K562 (cell line): ENCODE data around the gene LYSMD1. TPM values are rescaled to one million over a fixed set of nuclear protein-coding genes. Genes with fewer than 3 reads are reported as not detected.
A peak's percentile ranks its signal among the peaks of the same experiment; 100 is the strongest.

Source experiments
- ATAC-seq: fragments of 200-7000 bp; cut with Tn5 transposase; 3 replicates; pipeline ENCODE4 v1.9.1; 2020; ENCODE audit warnings: moderate library complexity
- BruUV-seq: library from RNA; stranded (reverse); fragments of 400-500 nt; replicated peaks from 2 replicates; lab custom pipeline; 2021; lab: Mats Ljungman, UMichigan
- CTCF ChIA-PET: fragments of 300-600 bp; formaldehyde crosslinking; extraction: SDS; loops from one replicate; lab custom pipeline; 2021; ENCODE audit warnings: low intra/inter-chr PET ratio; lab: Yijun Ruan, JAX
- POLR2A ChIA-PET: fragments of 300-600, 350-650 bp; sonication (Branson Sonifier 250); formaldehyde crosslinking; extraction: SDS; loops from one replicate; lab custom pipeline; 2021; ENCODE audit warnings: antibody characterized with exemption, inconsistent platforms; lab: Yijun Ruan, JAX
- DNase-seq, 4 experiments: peaks; one replicate each; pipeline versions ENCODE4 v3.0.0 to v3.0.0-alpha.2; 2011 to 2018; ENCODE audit warnings: low spot score in 3 of 4, mixed read lengths in 3 of 4; ENCODE audit errors: extremely low read depth in 1 of 4
- FAIRE-seq: peaks from 2 replicates; lab custom pipeline; 2011; peaks lifted over from hg19 to GRCh38; lab: Jason Lieb, UNC
- H2AFZ ChIP-seq: 2 replicates; pipeline ENCODE4 v1.6.0; 2011; ENCODE audit warnings: low read depth, low read length, control low read depth, inconsistent platforms
- H3K27ac ChIP-seq: fragments of 200-600 bp; 3 replicates; pipeline ENCODE4 v1.8.0; 2011; ENCODE audit warnings: low read depth, mild to moderate bottlenecking, control low read depth, inconsistent platforms, low read length, moderate library complexity, mixed read lengths; ENCODE audit errors: extremely low read depth
- H3K27me3 ChIP-seq, 2 experiments: fragments of 300-600 bp in 1 of 2; 2 replicates in 1 of 2; 3 replicates in 1 of 2; pipeline versions ENCODE4 v1.6.0 to v1.8.0; 2011; ENCODE audit warnings: inconsistent platforms in 2 of 2, low read length in 2 of 2, mild to moderate bottlenecking in 1 of 2, mixed read lengths in 1 of 2, moderate library complexity in 1 of 2; ENCODE audit not compliant: control insufficient read depth in 2 of 2, insufficient read depth in 2 of 2
- H3K36me3 ChIP-seq: fragments of 300-600 bp; 3 replicates; pipeline ENCODE4 v1.8.0; 2011; ENCODE audit warnings: mild to moderate bottlenecking, low read length, inconsistent platforms; ENCODE audit not compliant: control insufficient read depth, insufficient read depth
- H3K4me1 ChIP-seq, 2 experiments: fragments of 200-600 bp in 1 of 2; replicated peaks in 1 of 2; 2 replicates in 1 of 2; 3 replicates in 1 of 2; pipeline versions ENCODE4 v1.5.1 to v1.8.0; 2011; ENCODE audit warnings: inconsistent platforms in 2 of 2, low read length in 2 of 2, mild to moderate bottlenecking in 1 of 2, mixed read lengths in 1 of 2, moderate library complexity in 1 of 2; ENCODE audit not compliant: control insufficient read depth in 2 of 2, insufficient read depth in 2 of 2
- H3K4me2 ChIP-seq: 2 replicates; pipeline ENCODE4 v1.6.1; 2011; ENCODE audit warnings: low read length, control low read depth, inconsistent platforms, mixed read lengths; ENCODE audit not compliant: insufficient read depth
- H3K4me3 ChIP-seq: fragments of 200-600 bp; sonication (generic), shearing (Covaris generic); 2 replicates; pipeline ENCODE4 v1.5.1; 2016; ENCODE audit warnings: control low read depth, inconsistent platforms
- H3K79me2 ChIP-seq: fragments of 200-600 bp; 3 replicates; pipeline ENCODE4 v1.8.0; 2011; ENCODE audit warnings: low read length, inconsistent platforms; ENCODE audit not compliant: control insufficient read depth, insufficient read depth
- H3K9ac ChIP-seq, 2 experiments: 2 replicates each; pipeline versions ENCODE4 v1.6.0 to v1.6.1; 2011; ENCODE audit warnings: low read depth in 2 of 2, low read length in 2 of 2, control low read depth in 1 of 2, inconsistent platforms in 1 of 2, mild to moderate bottlenecking in 1 of 2, mixed read lengths in 1 of 2; ENCODE audit not compliant: insufficient read depth in 1 of 2
- H3K9me1 ChIP-seq: one replicate; pipeline ENCODE4 v1.6.0; 2011; ENCODE audit warnings: inconsistent platforms, mild to moderate bottlenecking, low read length, moderate library complexity; ENCODE audit not compliant: control insufficient read depth, insufficient read depth
- H3K9me3 ChIP-seq: replicated peaks from 2 replicates; pipeline ENCODE4 v1.5.1; 2011; ENCODE audit warnings: low read depth, low read length, inconsistent platforms; ENCODE audit not compliant: control insufficient read depth, insufficient read depth
- H4K20me1 ChIP-seq: replicated peaks from 2 replicates; pipeline ENCODE4 v1.6.1; 2011; ENCODE audit warnings: low read length, inconsistent platforms, mixed read lengths; ENCODE audit not compliant: control insufficient read depth, insufficient read depth
- ESRRA ChIP-seq: fragments of 450-650 bp; IDR thresholded peaks from 2 replicates; pipeline ENCODE4 v1.6.1; 2014; ENCODE audit warnings: low read depth, mild to moderate bottlenecking, moderate library complexity, borderline replicate concordance
- FOXA3 ChIP-seq, 2 experiments: fragments of 450-650 bp in 1 of 2; sonication (generic) in 1 of 2; formaldehyde crosslinking; IDR thresholded peaks in 1 of 2; conservative IDR thresholded peaks in 1 of 2; 2 replicates each; pipeline versions ENCODE4 v1.4.0 to v1.8.0; 2020 to 2022; ENCODE audit warnings: mild to moderate bottlenecking in 2 of 2, missing genetic modification reagents in 1 of 2
- MXI1 ChIP-seq: IDR thresholded peaks from 2 replicates; pipeline ENCODE4 v1.6.1; 2011; ENCODE audit warnings: low read depth, mild to moderate bottlenecking, improper control_type of control experiment, low read length
- PHB ChIP-seq: fragments of 250-450 bp; sonication (Bioruptor Pico); IDR thresholded peaks from 2 replicates; pipeline ENCODE4 v1.5.0; 2021
- PTRF ChIP-seq: fragments of 450-650 bp; IDR thresholded peaks from 2 replicates; pipeline ENCODE4 v1.6.1; 2016; ENCODE audit warnings: mild to moderate bottlenecking, missing genetic modification characterization, missing compliant biosample characterization
- SETDB1 ChIP-seq: IDR thresholded peaks from one replicate; pipeline ENCODE4 v1.6.1; 2012; ENCODE audit warnings: low read length, control low read depth, inconsistent platforms
- ZNF551 ChIP-seq: fragments of 250-450 bp; sonication (Bioruptor Pico); IDR thresholded peaks from 2 replicates; pipeline ENCODE4 v1.5.0; 2021; ENCODE audit warnings: mild to moderate bottlenecking, moderate library complexity
- WGBS: fragments of 100-300 bp; shearing (Covaris generic); methylation state at CpG from one replicate; pipeline ENCODE4 v1.1.6; 2016; ENCODE audit warnings: low coverage, mixed read lengths; ENCODE audit not compliant: insufficient coverage; ENCODE audit errors: missing lambda C conversion rate; 5-methylcytosine and 5-hydroxymethylcytosine counted together
- in situ Hi-C: fragments of 300-500 bp; cut with MboI; formaldehyde crosslinking; loops from 4 replicates; pipeline ENCODE4 v1.15.0; 2018; ENCODE audit warnings: inconsistent platforms, mixed read lengths
- intact Hi-C: fragments of 100-400 bp; cut with micrococcal nuclease; formaldehyde crosslinking; loops from 2 replicates; pipeline ENCODE4 v1.14.2; 2022
- polyA plus RNA-seq, 8 experiments: library from polyadenylated mRNA; depleted of rRNA in 4 of 8; stranded (reverse) in 5 of 8; unstranded in 3 of 8; fragments of >200 nt; fragmentation: Nextera tagmentation in 2 of 8; fragmentation: Illumina TruSeq in 1 of 8; extraction: Ambion mirVana in 2 of 8; extraction: Trizol in 1 of 8; gene quantifications; 2 replicates each; pipeline versions ENCODE4 v1.2.1 to v1.2.3, GENCODE V29; 2011 to 2014; ENCODE audit warnings: inconsistent platforms in 1 of 8, missing spikeins in 1 of 8
- total RNA-seq, 7 experiments: library from RNA; depleted of rRNA in 6 of 7; stranded (reverse); fragments of >200 nt in 6 of 7; fragmentation: Illumina TruSeq in 2 of 7; extraction: Trizol in 2 of 7; gene quantifications; 2 replicates each; pipeline versions ENCODE4 v1.2.1 to v1.2.3, GENCODE V29; 2011 to 2021; ENCODE audit warnings: low replicate concordance in 1 of 7
- TF ChIP-seq, protein P1 (sequence below): fragments of 450-650 bp; IDR thresholded peaks from 2 replicates; pipeline ENCODE4 v1.6.1; 2017; ENCODE audit warnings: antibody characterized with exemption, mild to moderate bottlenecking
- TF ChIP-seq, protein P2 (sequence below): IDR thresholded peaks from 2 replicates; pipeline ENCODE4 v1.6.1; 2012; ENCODE audit warnings: low read depth, low read length, improper control_type of control experiment, borderline replicate concordance

LYSMD1 gene
- total and polyA plus RNA-seq, 9 of the 15 experiments (the other 6 are each of a cell fraction or from before 2014, with no cell fraction given), result 2.2 to 9.4 (median 6.0) TPM

DNA sequence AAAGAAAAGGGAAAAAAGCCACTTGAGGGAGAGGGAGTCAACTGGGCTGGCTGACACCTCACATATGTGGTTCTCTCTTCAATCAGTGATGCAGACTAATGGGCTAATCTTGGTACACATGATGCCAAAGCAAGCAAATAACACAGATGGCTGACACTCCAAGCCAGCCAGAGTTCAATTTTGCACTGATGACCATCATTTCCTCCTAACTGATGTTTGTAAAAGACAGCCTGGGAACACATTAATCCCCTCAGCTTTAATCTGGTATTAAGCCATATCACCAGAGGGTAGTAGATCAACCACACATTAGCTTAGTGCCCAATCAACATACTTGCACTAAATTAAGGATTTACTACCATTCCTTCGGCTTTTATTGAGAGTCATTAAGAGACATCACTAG lies 21.5 kb upstream of the LYSMD1 start:
- Histone ChIP-seq H4K20me1 (no peaks in the 10 kb centered on the region), H3K4me3 (no peak overlapping the region), H3K9me1 (no peaks in the 10 kb centered on the region), H3K4me1 (peaks cover 8% of the 10 kb centered on the region in 2 experiments; a peak in 3 of 5 replicates), H3K9ac (no peak overlapping the region), H3K36me3 (peaks cover 34% of the 10 kb centered on the region), H3K27me3 (no peaks in the 10 kb centered on the region), H3K9me3 (no peaks in the 10 kb centered on the region), H3K79me2 (peaks cover 35% of the 10 kb centered on the region), H2AFZ (no peak overlapping the region), H3K27ac (no peak overlapping the region), H3K4me2 (no peak overlapping the region)
- ChIA-PET POLR2A (interaction anchor here (1.0 kb wide), 1 partner anchor 63 kb away, joined by 3 read pairs; no protein-coding TSS in a partner anchor), CTCF (no interaction called here)
- DNase-seq, result no peak
- FAIRE-seq, result no peak
- in situ Hi-C loops, result no loop called here
- WGBS, result 85% methylated on average over 1 of the region's 1 CpG
- ATAC-seq, result no peak
- intact Hi-C loops, result no loop called here
- TF ChIP-seq FOXA3 (CRISPR knock-in tag; conservative IDR thresholded peaks at IDR 0.05 in 1 of 2, IDR thresholded peaks at IDR 0.05 in 1 of 2), result 0 out of 4 replicates have a peak, but pooled peaks of 1 of the 2 experiments have one; percentile 33
- TF ChIP-seq PTRF (tag), result no peak
- BruUV-seq, result no TSS peak

DNA sequence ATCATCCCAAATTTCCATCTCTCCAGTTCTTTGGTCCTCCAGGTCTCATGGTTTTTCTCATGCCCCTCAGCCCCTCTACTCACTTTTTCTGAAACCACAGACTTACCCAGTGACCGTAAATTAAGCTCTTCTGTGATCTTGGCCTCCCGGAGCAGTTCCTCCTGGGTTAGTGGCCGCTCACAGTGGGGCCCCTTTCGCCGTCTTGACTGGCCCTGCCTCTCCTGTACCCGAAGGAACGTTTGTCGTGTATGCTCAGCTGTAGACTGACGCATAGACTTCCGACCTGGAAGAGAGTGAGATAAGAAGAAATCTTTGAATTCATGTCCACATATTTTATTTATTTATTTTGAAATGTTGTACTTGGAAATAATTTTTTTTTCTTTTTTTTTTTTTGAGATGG lies 18.5 kb upstream of the LYSMD1 start:
- no peak overlapping the region for H3K4me2 ChIP-seq
- H2AFZ ChIP-seq, result no peak overlapping the region
- TF ChIP-seq, protein P1, sequence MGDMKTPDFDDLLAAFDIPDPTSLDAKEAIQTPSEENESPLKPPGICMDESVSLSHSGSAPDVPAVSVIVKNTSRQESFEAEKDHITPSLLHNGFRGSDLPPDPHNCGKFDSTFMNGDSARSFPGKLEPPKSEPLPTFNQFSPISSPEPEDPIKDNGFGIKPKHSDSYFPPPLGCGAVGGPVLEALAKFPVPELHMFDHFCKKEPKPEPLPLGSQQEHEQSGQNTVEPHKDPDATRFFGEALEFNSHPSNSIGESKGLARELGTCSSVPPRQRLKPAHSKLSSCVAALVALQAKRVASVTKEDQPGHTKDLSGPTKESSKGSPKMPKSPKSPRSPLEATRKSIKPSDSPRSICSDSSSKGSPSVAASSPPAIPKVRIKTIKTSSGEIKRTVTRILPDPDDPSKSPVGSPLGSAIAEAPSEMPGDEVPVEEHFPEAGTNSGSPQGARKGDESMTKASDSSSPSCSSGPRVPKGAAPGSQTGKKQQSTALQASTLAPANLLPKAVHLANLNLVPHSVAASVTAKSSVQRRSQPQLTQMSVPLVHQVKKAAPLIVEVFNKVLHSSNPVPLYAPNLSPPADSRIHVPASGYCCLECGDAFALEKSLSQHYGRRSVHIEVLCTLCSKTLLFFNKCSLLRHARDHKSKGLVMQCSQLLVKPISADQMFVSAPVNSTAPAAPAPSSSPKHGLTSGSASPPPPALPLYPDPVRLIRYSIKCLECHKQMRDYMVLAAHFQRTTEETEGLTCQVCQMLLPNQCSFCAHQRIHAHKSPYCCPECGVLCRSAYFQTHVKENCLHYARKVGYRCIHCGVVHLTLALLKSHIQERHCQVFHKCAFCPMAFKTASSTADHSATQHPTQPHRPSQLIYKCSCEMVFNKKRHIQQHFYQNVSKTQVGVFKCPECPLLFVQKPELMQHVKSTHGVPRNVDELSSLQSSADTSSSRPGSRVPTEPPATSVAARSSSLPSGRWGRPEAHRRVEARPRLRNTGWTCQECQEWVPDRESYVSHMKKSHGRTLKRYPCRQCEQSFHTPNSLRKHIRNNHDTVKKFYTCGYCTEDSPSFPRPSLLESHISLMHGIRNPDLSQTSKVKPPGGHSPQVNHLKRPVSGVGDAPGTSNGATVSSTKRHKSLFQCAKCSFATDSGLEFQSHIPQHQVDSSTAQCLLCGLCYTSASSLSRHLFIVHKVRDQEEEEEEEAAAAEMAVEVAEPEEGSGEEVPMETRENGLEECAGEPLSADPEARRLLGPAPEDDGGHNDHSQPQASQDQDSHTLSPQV, result no peak
- TF ChIP-seq, protein P2, sequence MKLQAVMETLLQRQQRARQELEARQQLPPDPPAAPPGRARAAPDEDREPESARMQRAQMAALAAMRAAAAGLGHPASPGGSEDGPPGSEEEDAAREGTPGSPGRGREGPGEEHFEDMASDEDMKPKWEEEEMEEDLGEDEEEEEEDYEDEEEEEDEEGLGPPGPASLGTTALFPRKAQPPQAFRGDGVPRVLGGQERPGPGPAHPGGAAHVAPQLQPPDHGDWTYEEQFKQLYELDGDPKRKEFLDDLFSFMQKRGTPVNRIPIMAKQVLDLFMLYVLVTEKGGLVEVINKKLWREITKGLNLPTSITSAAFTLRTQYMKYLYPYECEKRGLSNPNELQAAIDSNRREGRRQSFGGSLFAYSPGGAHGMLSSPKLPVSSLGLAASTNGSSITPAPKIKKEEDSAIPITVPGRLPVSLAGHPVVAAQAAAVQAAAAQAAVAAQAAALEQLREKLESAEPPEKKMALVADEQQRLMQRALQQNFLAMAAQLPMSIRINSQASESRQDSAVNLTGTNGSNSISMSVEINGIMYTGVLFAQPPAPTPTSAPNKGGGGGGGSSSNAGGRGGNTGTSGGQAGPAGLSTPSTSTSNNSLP, result no peak
- TF ChIP-seq ZNF551 (CRISPR knock-in tag) (no peak), PHB (CRISPR knock-in tag) (no peak), MXI1 (no peak), ESRRA (no peak), SETDB1 (no peak)
- no peak overlapping the region for H3K4me3 ChIP-seq
- no peaks in the 10 kb centered on the region for H3K9me1 ChIP-seq
- H3K27ac ChIP-seq, result no peak overlapping the region
- ATAC-seq (no peak), DNase-seq (no peak), FAIRE-seq (no peak)
- ChIA-PET CTCF (no interaction called here), POLR2A (no interaction called here)
- H3K9me3 ChIP-seq, result no peaks in the 10 kb centered on the region
- H3K36me3 ChIP-seq, result peaks cover 54% of the 10 kb centered on the region
- peaks cover 27% of the 10 kb centered on the region for H3K79me2 ChIP-seq
- no peaks in the 10 kb centered on the region for H4K20me1 ChIP-seq
- intact Hi-C loops (no loop called here), in situ Hi-C loops (no loop called here)
- H3K4me1 ChIP-seq, result peaks cover 4 to 5% of the 10 kb centered on the region in 2 experiments; a peak in 2 of 5 replicates
- no peak overlapping the region for H3K9ac ChIP-seq
- 98% methylated on average over 10 of the region's 10 CpGs for WGBS
- no peaks in the 10 kb centered on the region for H3K27me3 ChIP-seq
- BruUV-seq, result no TSS peak
